ENCODE data around the gene CCDC69. TPM values are rescaled to one million over a fixed set of nuclear protein-coding genes. Genes with fewer than 3 reads are reported as not detected.
A peak's percentile ranks its signal among the peaks of the same experiment; 100 is the strongest.

The CCDC69 gene
- total RNA-seq, 1 donor from 2014 or later, result 29.8 TPM

DNA sequence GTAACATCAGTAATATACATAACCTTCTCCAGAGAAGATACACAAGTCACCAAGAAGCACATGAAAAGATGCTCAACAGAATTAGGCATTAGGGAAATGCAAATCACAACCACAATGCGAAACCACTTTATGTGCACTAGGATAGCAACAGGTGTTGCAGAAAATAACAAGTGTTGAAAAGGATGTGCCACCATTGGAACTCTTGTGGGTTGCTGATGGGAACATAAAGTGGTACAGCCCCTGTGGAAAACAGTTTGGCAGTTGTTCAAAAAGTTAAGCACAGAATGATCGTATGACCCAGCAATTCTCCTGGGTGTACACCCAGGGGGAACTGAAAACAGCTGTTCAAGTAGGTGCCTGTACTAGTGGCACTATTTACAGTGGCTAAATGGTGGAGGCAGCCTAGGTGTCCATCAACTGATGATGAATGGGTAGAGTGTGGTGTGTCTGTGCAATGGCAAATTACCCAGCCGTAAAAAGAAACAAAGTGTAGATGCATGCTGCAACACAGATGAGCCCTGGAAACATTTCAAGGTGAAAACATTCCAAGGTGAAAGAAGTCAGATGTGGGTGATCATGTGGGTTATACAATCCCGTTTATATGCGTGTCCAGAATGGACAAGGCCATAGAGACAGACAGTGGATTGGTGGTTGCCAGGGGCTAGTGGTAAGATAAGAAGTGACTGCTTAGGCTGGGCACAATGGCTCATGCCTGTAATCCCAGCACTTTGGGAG lies 27.2 kb downstream of the CCDC69 start:
- no peaks in the 10 kb centered on the region for H3K27me3 Mint-ChIP-seq (ENCODE audit: low read depth)
- H3K27ac Mint-ChIP-seq, result no peak overlapping the region
- intact Hi-C loops (cut with micrococcal nuclease), result no loop called here
- no peak for DNase-seq (ENCODE audit: low spot score)
- H3K9me3 Mint-ChIP-seq, result peaks cover 11% of the 10 kb centered on the region
- peaks cover 24% of the 10 kb centered on the region for H3K4me1 Mint-ChIP-seq (ENCODE audit: low read depth)
- peaks cover 75% of the 10 kb centered on the region for H3K36me3 Mint-ChIP-seq (ENCODE audit: low read depth)
- H3K4me3 Mint-ChIP-seq (ENCODE audit: low read depth), result no peak overlapping the region

- no peaks in the 10 kb centered on the region for H3K27me3 Mint-ChIP-seq (ENCODE audit: low read depth)
- H3K36me3 Mint-ChIP-seq (ENCODE audit: low read depth), result peaks cover 77% of the 10 kb centered on the region
- peaks cover 23% of the 10 kb centered on the region for H3K4me1 Mint-ChIP-seq (ENCODE audit: low read depth)
- DNase-seq (ENCODE audit: low spot score), result no peak
- intact Hi-C loops (cut with micrococcal nuclease), result no loop called here
- H3K9me3 Mint-ChIP-seq, result peaks cover 22% of the 10 kb centered on the region
- H3K4me3 Mint-ChIP-seq (ENCODE audit: low read depth), result no peak overlapping the region
- H3K27ac Mint-ChIP-seq, result peak overlapping the region; percentile 46
These were observed 28.3 kb downstream of the CCDC69 start for GRCh38 chr5:151195622-151196021.

DNA sequence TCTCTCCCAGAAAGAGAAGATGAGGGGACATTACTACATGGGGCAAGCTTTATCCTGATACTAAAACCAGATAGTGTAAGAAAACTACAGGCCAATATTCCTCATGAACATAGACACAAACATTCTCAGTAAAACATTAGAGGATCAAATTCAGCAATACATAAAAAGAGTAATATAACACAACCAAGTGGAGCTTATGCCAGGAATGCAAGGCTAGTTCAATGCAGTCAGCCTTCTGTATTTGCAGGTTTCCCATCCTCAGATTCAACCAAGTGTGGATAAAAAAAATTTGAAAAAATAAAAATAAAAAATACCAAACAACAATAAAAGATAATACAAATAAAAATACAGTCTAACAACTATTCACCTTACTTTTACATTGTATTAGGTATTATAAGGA lies 31.3 kb downstream of the CCDC69 start:
- H3K36me3 Mint-ChIP-seq (ENCODE audit: low read depth), result peaks cover 83% of the 10 kb centered on the region
- H3K27me3 Mint-ChIP-seq (ENCODE audit: low read depth), result no peaks in the 10 kb centered on the region
- intact Hi-C loops (cut with micrococcal nuclease), result no loop called here
- H3K9me3 Mint-ChIP-seq, result peaks cover 44% of the 10 kb centered on the region
- no peak overlapping the region for H3K27ac Mint-ChIP-seq
- no peak overlapping the region for H3K4me3 Mint-ChIP-seq (ENCODE audit: low read depth)
- no peak for DNase-seq (ENCODE audit: low spot score)
- H3K4me1 Mint-ChIP-seq (ENCODE audit: low read depth), result peaks cover 19% of the 10 kb centered on the region

DNA sequence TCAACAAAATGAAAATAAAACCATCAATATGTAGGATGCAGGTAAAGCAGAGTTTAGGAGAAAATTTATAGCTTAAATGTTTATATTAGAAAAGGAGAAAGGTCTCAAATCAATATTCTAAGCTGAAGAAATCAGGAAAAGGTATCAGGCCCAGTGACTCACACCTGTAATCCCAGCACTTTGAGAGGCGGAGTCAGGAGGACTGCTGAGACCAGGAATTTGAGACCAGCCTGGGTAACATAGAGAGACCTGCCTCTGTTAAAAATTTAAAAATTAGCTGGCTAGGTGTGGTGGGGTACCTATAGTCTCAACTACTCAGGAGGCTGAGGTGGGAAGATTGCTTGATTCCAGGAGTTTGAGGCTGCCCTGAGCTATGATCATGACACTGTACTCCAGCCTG lies 32.2 kb downstream of the CCDC69 start:
- Mint-ChIP-seq H3K27ac (no peak overlapping the region), H3K9me3 (peaks cover 44% of the 10 kb centered on the region), H3K4me1 (ENCODE audit: low read depth) (peaks cover 14% of the 10 kb centered on the region), H3K4me3 (ENCODE audit: low read depth) (no peak overlapping the region), H3K27me3 (ENCODE audit: low read depth) (no peaks in the 10 kb centered on the region), H3K36me3 (ENCODE audit: low read depth) (peaks cover 85% of the 10 kb centered on the region)
- intact Hi-C loops (cut with micrococcal nuclease), result no loop called here
- DNase-seq (ENCODE audit: low spot score), result no peak

DNA sequence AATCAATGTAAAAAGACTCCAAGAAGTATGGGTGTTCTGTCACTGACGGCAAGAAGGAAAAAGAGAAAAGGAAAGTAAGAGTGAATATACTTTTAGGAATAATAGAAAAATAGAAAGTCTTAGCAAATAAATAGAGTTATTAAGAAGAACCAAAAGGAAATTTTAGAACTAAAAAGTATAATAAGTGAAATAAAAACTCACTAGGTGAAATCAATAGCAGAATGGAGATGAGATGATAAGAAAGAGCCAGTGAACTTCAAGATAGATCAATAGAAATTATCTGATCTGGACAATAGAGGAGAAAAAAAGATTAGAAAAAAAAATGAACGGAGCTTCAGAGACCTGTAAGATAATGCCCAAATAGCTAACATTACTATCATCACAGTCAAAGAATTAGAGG lies 34.7 kb downstream of the CCDC69 start:
- Mint-ChIP-seq H3K27me3 (ENCODE audit: low read depth) (no peaks in the 10 kb centered on the region), H3K27ac (no peak overlapping the region), H3K4me3 (ENCODE audit: low read depth) (no peak overlapping the region), H3K9me3 (peaks cover 44% of the 10 kb centered on the region), H3K4me1 (ENCODE audit: low read depth) (no peaks in the 10 kb centered on the region), H3K36me3 (ENCODE audit: low read depth) (peaks cover 83% of the 10 kb centered on the region)
- intact Hi-C loops (cut with micrococcal nuclease), result no loop called here
- DNase-seq (ENCODE audit: low spot score), result no peak

DNA sequence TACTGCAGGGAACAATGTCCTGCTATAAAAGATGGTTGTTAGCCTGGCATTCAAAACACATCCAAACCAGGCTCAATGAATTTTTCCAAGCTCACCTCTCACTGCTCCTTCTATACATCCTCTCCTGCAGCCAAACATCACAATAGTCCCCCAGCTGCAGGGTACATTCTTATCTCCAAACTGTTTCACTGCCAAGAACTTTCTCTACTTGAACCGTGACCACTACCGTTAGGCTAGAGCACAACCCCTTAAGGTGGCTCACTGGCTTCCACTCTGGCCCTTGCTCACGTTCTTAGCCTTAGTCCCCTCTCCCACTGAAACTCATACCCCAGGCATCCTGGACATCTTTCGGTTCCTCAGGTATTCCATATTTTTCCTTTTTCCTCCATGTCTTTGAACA lies 37.4 kb downstream of the CCDC69 start:
- no peak overlapping the region for H3K27ac Mint-ChIP-seq
- no peaks in the 10 kb centered on the region for H3K27me3 Mint-ChIP-seq (ENCODE audit: low read depth)
- intact Hi-C loops (cut with micrococcal nuclease), result no loop called here
- no peaks in the 10 kb centered on the region for H3K4me1 Mint-ChIP-seq (ENCODE audit: low read depth)
- peaks cover 31% of the 10 kb centered on the region for H3K9me3 Mint-ChIP-seq
- peaks cover 72% of the 10 kb centered on the region for H3K36me3 Mint-ChIP-seq (ENCODE audit: low read depth)
- DNase-seq (ENCODE audit: low spot score), result no peak
- H3K4me3 Mint-ChIP-seq (ENCODE audit: low read depth), result no peak overlapping the region

DNA sequence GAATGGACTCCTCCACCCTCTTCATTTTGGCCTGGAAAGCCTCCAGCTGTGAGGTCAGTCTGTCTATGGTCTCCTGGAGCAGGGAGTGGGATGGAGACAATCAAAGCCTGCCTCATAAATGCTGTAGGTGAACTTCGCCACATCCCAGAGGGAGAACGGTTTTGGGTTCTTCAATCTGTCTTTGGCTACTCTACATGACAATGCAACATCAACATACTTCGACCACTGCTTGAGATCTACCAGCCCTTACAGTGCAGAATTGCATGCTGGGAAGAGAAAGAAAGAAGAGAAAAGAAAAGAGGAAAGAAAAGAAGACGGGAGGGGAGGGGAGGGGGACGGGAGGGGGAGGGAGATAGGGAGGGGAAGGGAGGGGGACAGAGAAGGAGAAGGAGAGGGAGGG lies 37.8 kb downstream of the CCDC69 start:
- H3K36me3 Mint-ChIP-seq (ENCODE audit: low read depth), result peaks cover 68% of the 10 kb centered on the region
- H3K27ac Mint-ChIP-seq, result no peak overlapping the region
- peaks cover 26% of the 10 kb centered on the region for H3K9me3 Mint-ChIP-seq
- H3K27me3 Mint-ChIP-seq (ENCODE audit: low read depth), result no peaks in the 10 kb centered on the region
- no peak overlapping the region for H3K4me3 Mint-ChIP-seq (ENCODE audit: low read depth)
- no peaks in the 10 kb centered on the region for H3K4me1 Mint-ChIP-seq (ENCODE audit: low read depth)
- intact Hi-C loops (cut with micrococcal nuclease), result no loop called here
- no peak for DNase-seq (ENCODE audit: low spot score)

- Mint-ChIP-seq H3K9me3 (peaks cover 12% of the 10 kb centered on the region), H3K4me1 (ENCODE audit: low read depth) (no peaks in the 10 kb centered on the region), H3K27me3 (ENCODE audit: low read depth) (no peaks in the 10 kb centered on the region), H3K4me3 (ENCODE audit: low read depth) (no peak overlapping the region), H3K36me3 (ENCODE audit: low read depth) (peaks cover 57% of the 10 kb centered on the region), H3K27ac (no peak overlapping the region)
- intact Hi-C loops (cut with micrococcal nuclease), result no loop called here
- DNase-seq (ENCODE audit: low spot score), result no peak
These were observed 39.4 kb downstream of the CCDC69 start for GRCh38 chr5:151184316-151185042.

DNA sequence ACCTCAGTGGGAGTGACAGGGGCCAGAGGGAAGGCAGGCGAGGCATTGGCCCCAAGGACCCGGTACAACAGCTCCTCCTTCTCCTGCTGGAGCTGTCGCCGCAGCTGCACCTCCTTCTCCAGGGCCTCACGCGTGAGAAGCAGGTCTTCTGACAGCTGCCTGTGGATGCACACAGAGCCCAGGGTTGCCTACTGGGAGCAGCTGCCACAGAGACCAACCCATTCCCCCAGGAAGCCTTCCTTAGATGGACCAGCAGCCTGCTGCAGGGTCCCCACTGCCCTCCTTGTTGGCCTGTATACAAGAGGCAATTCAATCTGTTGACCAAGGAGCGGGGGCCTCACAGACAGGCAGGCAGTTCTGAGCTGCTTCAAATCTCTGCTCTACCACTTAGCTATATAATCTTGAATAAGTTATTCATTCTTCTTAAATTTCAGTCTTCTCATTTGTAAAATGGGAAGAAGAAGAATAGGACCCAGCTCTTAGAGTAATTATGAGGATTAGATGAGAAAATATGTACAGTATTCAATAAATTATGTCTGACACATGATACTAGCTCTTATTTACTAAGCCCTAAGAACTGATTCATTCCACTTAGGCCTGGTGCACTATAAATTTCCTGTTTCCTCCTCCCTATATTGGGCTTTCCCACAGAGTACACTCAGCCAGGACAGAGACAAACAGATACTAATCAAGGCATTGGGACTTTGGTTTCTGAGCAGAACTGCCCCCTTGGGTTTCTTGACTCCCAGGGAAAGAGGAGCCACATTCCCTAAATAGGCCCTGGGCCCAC lies 40.2 kb downstream of the CCDC69 start:
- Mint-ChIP-seq H3K9me3 (peaks cover 3% of the 10 kb centered on the region), H3K4me1 (ENCODE audit: low read depth) (no peaks in the 10 kb centered on the region), H3K4me3 (ENCODE audit: low read depth) (no peak overlapping the region), H3K36me3 (ENCODE audit: low read depth) (peaks cover 54% of the 10 kb centered on the region), H3K27me3 (ENCODE audit: low read depth) (no peaks in the 10 kb centered on the region), H3K27ac (no peak overlapping the region)
- intact Hi-C loops (cut with micrococcal nuclease), result no loop called here
- DNase-seq (ENCODE audit: low spot score), result no peak

DNA sequence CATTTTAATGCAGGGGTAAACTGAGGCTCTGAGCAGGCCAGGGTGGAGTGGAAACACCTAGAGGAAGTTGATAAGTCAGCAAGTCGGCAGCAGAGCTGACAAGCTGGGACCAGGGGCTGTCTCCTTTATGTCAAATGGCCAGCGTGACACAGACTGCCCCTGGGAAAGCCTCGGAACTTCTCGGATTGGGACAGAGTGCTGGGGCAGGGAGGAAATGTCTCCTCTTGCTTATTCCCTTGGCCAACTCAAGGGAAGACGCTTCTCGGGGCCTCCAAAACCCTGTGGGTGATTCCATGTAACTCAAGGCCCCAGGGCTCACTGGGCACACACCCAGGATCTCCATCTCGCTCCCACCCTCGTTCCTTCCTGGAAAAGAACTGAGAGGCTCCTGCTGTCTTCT lies 40.9 kb downstream of the CCDC69 start:
- no peaks in the 10 kb centered on the region for H3K4me1 Mint-ChIP-seq (ENCODE audit: low read depth)
- H3K9me3 Mint-ChIP-seq, result peaks cover 2% of the 10 kb centered on the region
- H3K4me3 Mint-ChIP-seq (ENCODE audit: low read depth), result no peak overlapping the region
- H3K36me3 Mint-ChIP-seq (ENCODE audit: low read depth), result peaks cover 55% of the 10 kb centered on the region
- no peaks in the 10 kb centered on the region for H3K27me3 Mint-ChIP-seq (ENCODE audit: low read depth)
- intact Hi-C loops (cut with micrococcal nuclease), result no loop called here
- DNase-seq (ENCODE audit: low spot score), result no peak
- no peak overlapping the region for H3K27ac Mint-ChIP-seq

GRCh38 chr5:151182524-151182900 lies 41.4 kb downstream of the CCDC69 start:
- intact Hi-C loops (cut with micrococcal nuclease), result no loop called here
- Mint-ChIP-seq H3K4me3 (ENCODE audit: low read depth) (no peak overlapping the region), H3K27me3 (ENCODE audit: low read depth) (no peaks in the 10 kb centered on the region), H3K27ac (no peak overlapping the region), H3K4me1 (ENCODE audit: low read depth) (no peaks in the 10 kb centered on the region), H3K36me3 (ENCODE audit: low read depth) (peaks cover 53% of the 10 kb centered on the region), H3K9me3 (no peaks in the 10 kb centered on the region)
- no peak for DNase-seq (ENCODE audit: low spot score)

- H3K27ac Mint-ChIP-seq, result no peak overlapping the region
- intact Hi-C loops (cut with micrococcal nuclease), result no loop called here
- no peak overlapping the region for H3K4me3 Mint-ChIP-seq (ENCODE audit: low read depth)
- no peaks in the 10 kb centered on the region for H3K27me3 Mint-ChIP-seq (ENCODE audit: low read depth)
- H3K9me3 Mint-ChIP-seq, result no peaks in the 10 kb centered on the region
- H3K4me1 Mint-ChIP-seq (ENCODE audit: low read depth), result no peaks in the 10 kb centered on the region
- no peak for DNase-seq (ENCODE audit: low spot score)
- H3K36me3 Mint-ChIP-seq (ENCODE audit: low read depth), result peaks cover 47% of the 10 kb centered on the region
These were observed 41.9 kb downstream of the CCDC69 start for GRCh38 chr5:151181818-151182523.

Measured in activated T-helper 2 cell treated with anti-CD3 and anti-CD28 coated beads, Interferon-gamma antibody, Interleukin-2, Interleukin-4, amounts not matched to agents 10 μg/mL and 5 μg/mL and 100 μg/mL, durations not matched to agents 14 hours and 24 hours and 36 hours (primary cell).